GM19193 (cell line): ENCODE results near the gene VRK3.
"Not testable (repeated sequence)": the region's sequence is repeated elsewhere in the genome, so short reads cannot be mapped to it uniquely, and the experiment has no call there.

Source experiments
- POLR2A ChIP-seq: IDR thresholded peaks from 4 replicates; pipeline ENCODE4 v1.6.1; 2011; ENCODE audit not compliant: insufficient read depth, insufficient read length; ENCODE audit errors: extremely low read depth

The VRK3 gene

DNA sequence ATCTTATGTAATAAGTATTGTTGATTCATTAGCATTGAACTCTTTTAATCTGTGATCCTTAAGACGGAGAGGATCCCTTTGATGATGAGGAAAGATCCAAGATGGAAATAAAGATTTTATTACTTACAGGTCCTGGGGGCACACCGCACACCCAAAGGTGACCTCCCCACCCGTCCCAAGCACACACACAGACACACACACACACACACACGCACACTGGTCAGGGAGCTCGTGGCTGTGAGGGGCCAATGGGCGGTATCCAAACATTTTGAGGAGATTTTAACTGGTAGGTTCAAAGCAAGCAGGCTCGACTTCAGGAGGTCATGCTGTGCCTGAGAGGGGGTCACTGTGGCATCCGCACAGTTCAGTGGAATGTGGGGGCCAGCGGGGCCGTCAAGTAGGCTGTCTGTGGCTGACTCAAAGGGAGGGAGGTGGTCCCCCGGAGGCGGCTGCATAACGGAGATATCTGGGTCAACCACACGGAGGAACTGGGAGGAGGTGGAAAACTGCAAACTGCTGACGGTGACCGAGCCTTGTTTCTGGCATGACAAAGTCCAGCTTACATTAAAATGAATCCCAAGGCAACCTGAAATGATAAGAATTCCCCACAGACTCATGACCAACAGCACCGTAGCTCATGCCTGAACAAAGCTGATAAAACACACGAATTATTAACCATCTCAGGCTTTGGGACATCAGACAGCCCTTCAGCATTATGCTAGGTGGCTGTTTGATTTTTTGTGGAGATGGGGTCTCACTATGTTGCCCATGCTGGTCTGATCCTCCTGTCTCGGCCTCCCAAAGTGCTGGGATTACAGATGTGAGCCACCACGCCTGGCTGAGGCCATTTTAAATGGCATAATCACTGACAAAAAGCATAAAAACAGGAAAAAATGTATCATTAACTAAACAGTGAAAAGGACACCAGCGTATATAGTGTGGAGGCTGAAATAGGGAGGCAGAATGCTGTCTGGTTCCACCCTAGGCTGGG lies 43.3 kb downstream of the VRK3 start:
- TF ChIP-seq POLR2A: no peak

DNA sequence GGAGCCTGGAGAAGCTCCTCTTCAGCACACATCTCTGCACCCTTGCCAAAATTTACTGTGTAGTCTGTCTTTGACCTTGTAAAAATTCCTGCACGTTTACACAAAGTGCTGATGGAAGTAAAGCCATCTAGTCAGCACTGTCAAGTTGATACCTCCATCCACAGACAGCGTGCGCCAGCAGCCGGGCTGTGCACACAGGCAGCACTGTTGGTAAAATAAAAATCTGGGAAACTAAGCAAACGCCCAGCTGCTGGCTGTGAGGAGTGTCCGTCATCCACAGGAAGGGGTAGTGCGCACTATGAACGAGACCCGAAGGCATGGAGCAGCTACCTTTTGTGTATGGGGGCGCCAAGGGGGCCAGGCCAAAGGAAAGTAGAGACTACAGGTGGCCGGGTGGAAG lies 46.8 kb downstream of the VRK3 start:
- TF ChIP-seq POLR2A: no peak

DNA sequence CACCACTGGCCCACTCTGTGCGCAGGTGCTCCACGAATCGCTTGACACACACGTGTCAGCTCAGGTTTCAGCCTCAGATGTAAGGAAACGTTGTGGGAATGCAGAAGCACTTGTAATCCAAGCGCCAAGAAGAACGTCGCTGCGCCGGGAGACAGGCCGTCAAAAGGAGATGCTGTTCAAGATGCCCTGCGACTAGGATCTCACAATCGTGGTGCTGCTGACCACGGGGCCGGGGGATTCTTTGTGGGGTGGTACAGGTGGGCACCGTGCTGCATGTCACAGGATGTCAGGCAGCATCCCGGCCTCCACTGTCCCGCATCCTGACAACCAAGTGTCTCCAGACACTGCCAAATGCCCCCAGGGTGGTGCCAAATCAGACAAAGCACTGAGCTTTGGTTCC lies 47.3 kb downstream of the VRK3 start:
- TF ChIP-seq POLR2A: no peak

DNA sequence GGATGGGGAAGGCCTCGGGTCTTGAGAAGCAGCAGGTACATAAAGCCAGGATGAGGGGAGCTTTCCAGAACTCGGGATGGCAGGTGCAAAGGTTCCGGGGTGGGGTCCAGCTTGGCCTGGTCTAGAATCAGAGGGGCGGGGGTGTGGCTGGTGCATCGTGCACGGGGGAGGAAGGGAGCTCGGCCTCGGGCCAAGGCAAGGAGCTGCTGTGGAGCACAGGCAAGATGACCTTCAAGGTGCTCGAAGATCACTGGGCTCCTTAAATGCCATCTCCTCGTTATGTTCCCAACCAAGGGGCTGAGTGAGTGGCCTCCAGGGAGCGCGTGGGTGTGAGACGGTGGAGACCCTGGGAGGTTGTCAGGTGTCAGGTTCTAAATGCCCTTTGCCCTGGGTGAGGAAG lies 48.1 kb downstream of the VRK3 start:
- no peak for TF ChIP-seq POLR2A

DNA sequence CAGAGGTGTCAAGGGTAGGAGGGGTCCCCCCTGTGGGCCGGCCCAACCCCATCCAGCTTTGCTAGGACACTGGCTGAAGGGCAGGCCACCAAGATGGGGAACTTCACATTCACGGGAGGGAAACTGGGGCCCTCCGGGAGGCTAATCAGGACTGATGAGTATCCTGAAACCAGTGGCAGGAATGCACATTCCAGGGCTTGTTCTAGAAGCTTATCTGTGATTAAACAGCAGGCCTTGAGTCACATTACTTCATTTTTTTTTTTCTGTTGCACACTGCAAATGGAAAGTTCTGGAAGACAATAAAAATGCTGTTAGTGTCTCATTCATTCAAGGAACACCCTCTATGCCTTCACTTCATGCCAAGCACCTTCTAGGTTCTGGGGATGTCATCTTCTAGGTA lies 48.7 kb downstream of the VRK3 start:
- no peak for TF ChIP-seq POLR2A

DNA sequence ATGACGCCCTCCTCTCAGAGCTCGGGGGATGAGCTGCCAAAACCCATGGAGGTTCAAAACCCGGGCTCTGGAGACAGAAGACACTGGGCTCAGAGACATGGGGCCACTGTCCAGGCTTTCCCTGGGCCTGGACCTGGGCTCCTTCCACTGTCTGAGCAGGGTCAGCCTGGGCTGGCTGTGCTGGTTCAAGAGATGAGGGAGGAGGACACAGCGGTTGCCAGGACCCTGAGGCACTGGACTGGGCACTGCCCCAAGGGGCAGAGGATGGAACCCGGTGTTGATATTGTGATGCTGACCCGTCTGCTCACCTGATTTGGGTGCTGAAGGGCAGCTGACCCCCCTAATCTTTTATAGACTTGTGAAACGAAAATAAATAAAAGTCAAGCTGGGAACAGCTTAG lies 50.1 kb downstream of the VRK3 start:
- TF ChIP-seq POLR2A: no peak

DNA sequence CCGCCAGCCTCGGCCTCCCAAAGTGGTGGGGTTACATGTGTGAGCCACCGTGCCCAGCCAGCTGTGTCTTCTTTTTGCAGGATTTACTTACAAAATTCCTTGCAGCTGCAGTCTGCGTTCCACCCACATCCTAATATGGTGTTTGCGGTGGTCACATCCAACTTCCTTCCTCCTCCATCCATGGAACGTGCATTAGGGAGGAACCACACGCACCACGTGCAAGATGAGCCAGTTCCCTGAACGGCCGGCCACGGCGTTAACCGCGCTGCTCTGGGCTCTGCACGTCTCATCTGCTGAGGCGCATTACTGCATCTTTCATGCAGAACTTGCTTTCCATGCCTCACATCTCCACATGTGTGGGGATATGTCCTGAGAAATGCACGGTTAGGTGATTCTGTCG lies 51.2 kb downstream of the VRK3 start:
- no peak for TF ChIP-seq POLR2A

DNA sequence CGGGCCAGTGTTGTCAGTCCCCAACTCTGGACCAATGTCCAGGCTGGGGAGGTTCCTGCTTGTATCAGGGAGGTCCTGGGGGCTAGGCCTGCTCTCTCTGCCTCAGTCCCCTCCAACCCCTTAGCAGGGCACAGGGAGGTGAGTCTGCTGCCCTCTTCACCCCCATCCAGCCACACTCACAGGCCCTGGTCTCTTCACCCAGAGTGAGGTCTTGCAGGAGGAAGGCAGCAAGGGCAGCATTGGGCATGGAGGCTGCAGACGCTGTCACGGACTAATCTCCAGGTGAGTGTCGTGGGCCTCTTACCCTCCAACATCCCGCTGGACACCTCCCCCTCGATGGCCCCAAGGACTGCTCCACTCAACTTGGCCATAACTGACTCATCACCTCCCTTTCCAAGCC lies 52.3 kb downstream of the VRK3 start:
- TF ChIP-seq POLR2A: no peak

DNA sequence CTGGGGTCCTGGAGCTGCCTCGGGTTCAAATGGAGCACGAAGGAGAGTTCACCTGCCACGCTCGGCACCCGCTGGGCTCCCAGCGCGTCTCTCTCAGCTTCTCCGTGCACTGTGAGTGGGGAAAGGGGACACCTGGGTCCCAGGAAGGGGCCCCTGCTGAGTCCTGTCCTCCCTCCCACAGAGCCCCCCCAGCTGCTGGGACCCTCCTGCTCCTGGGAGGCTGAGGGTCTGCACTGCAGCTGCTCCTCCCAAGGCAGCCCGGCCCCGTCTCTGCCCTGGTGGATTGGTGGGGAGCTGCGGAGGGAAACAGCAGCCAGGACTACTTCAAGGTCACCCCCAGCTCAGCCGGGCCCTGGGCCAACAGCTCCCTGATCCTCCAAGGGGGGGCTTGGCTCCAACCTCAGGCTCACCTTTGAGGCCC lies 53.2 kb downstream of the VRK3 start:
- TF ChIP-seq POLR2A: no peak

DNA sequence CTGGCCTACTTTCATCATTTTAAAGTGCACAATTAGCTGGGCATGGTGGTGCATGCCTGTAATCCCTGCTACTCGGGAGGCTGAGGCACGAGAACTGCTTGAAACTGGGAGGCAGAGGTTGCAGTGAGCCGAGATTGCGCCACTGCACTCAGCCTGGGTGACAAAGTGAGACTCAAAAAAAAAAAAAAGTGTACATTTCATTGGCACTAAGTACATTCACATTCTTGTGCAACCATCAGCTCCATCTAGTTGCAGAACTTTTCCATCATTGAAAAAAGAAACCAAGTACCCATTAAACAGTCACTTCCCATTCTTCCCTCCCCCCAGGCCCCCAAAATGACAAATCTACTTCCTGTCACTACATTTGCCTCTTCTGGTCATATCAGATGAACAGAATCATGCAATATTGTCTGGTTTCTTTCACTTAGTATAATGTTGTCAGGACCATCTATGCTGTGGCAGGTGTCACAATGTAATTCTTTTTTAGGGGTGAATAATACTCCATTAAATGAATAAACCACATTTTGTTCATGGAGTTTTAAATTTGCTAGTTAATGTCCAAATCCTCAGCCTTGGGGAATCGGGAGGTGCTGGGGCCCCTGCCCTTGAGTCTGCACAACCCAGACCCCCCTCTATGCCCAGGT lies 56.8 kb downstream of the VRK3 start:
- no peak for TF ChIP-seq POLR2A

DNA sequence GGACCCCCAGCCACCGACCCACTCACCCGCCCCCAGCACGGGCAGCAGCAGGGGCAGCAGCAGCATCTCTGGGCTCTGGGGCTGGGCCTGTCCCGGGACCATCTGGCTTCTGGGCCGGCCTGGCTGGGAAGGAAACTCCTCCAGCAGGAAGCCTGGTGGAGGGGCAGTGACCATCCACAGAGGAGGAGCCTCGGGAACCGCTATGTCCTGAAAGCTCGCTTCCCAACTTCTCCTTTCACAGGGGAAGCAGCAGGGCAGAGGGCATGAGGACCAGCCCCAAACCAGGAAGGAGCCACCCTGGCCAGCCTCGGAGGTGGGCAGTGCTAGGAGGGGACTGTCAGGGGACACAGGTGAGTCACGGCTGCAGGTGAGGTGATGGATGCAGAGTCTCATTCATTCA lies 64.2 kb downstream of the VRK3 start, which contains the start of gene SIGLEC11:
TSS of gene SIGLEC11 (minus strand) at position 193 of the 400 bp plus-strand sequence. CDS start at position 102, 91 bp downstream.
- not testable (repeated sequence) for TF ChIP-seq POLR2A

DNA sequence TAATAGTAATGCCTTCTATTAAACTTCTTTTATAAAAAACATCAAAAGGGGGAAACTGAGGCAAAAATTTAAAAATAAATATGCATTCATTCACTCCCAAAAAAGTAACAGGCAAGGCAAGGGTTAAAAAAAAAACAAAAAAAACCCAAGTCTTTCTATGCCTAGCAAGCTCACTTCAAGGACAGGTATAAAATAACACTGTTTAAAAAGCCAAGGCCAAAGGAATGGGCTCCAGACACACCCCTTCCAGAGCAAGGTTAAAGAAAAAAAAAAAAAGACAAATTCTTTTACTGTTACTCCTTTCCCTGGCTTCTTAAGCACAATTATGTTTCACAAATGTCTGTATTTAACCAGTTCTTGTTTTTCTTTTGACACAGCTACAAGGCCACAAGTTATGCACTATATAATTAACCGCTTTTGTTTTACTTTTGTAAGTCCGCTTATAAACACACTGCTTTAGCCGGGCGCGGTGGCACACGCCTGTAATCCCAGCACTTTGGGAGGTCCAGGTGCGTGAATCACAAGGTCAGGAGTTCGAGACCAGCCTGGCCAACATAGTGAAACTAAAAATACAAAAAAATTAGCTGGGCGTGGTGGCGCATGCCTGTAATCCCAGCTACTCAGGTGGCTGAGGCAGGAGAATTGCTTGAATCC lies 67.8 kb downstream of the VRK3 start:
- no peak for TF ChIP-seq POLR2A

DNA sequence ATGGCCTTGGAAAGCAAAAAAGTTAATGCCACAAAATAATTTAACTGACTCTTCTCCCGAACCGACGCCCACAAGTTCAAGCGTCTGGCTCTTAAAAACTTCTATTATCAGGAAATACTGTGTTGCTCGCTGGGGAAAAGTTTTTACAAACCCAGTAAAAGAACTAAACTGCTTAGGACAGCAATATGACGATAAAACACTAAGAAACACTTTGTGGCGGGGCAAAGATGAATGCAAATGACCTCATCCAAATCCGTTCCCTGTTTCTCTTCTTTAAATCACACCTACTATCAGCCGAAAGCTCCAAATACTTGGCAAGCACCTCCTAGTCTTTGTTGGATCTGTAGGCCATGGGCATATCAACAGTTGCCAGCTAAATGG lies 69.1 kb downstream of the VRK3 start:
- TF ChIP-seq POLR2A: no peak

DNA sequence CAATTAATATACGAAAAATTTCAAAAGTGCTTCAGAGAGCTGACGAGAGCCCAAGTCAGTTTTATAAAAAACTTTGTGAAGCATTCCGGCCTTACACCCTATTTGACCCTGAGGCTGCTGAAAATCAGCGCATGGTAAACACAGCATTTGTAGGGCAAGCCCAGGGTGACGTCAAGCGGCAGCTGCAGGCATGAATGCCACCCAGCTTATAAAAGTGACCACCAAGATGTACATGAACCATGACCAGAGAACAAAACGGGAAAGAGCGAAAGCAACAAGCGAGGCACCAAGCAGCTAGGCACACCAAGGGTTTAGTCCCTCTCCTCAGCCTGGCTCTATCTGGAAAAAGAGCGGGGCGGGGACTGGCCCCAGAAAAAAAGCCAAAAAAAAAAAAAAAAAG lies 70.2 kb downstream of the VRK3 start:
- TF ChIP-seq POLR2A: no peak

DNA sequence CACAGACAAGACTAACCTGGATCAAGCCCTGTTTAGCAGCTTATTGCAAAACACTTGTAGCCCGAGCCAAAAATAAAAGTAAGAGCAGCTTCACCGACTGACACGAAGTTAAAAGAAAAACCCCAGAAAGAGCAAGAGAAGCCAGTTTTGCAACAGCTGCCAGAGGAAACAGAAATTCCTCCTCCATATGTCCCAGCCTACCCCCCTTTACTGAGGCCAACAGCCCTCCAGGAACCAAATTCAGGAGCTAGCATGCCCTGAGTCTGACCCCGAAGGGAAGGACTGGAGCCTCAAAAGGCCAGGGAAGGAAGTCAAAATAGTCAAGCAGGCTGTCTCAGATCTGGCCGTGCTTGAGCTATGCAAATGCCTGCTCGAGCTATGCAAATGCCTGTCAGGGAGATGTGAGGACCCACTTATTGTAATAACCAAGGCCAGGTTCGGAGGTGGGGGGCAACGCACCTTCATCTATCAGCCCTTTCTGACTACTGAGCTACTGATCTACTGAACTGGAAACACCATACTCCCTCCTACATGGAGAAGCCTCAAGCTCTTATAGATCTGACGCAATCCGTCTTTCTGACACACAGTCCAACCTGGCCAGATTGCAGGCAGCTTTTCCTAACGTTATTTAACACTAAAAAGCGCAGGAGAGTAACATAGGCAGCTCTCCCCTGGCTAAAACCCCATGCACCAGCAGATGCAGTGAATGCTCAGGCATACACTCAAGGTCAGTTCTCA lies 70.9 kb downstream of the VRK3 start:
- TF ChIP-seq POLR2A: no peak
